SK-MEL-5 (cell line): ENCODE measurements around the gene ADAMTSL5. TPM values are rescaled to one million over a fixed set of nuclear protein-coding genes. Genes with fewer than 3 reads are reported as not detected.
"Not testable (repeated sequence)": the region's sequence is repeated elsewhere in the genome, so short reads cannot be mapped to it uniquely, and the experiment has no call there.

Experiments used
- DNase-seq: peaks from one replicate; pipeline ENCODE4 v3.0.0-alpha.2; 2016; ENCODE audit warnings: low read depth, low spot score
- in situ Hi-C: cut with HindIII; loops from 2 replicates; pipeline ENCODE4 v1.10.0; 2016; ENCODE audit warnings: low sequenced_read_pairs, high pct_unique_total_duplicates, low pct_unique_long_range_greater_than_20kb
- total RNA-seq: library from RNA; depleted of rRNA; stranded (reverse); fragments of >200 nt; shearing (Covaris generic); gene quantifications from 2 replicates; pipeline ENCODE4 v1.2.3, GENCODE V29; 2014

The ADAMTSL5 gene
- total RNA-seq, 1 experiment from 2014 or later, result 2.8 TPM

DNA sequence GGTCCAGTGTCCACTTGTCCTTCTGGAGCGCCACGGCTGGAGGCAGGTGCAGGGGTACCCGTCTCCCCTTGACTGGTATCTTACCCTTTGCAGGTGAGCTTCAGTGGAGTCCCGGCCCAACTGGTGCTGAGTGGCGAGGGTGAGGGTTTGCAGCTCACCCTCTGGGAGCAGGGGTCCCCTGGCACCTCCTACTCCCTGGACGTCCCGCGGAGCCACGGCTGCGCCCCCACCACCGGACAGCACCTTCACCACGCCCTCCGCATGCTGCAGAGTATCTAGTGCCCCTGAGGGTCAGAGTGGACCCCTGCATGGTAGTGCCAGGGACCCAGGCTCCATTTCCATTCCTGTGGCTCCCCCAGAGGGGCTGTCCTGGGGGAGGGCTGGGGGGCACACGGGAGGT, 22.2 kb upstream of the ADAMTSL5 start:
- no peak for DNase-seq
- in situ Hi-C loops, result no loop called here

DNA sequence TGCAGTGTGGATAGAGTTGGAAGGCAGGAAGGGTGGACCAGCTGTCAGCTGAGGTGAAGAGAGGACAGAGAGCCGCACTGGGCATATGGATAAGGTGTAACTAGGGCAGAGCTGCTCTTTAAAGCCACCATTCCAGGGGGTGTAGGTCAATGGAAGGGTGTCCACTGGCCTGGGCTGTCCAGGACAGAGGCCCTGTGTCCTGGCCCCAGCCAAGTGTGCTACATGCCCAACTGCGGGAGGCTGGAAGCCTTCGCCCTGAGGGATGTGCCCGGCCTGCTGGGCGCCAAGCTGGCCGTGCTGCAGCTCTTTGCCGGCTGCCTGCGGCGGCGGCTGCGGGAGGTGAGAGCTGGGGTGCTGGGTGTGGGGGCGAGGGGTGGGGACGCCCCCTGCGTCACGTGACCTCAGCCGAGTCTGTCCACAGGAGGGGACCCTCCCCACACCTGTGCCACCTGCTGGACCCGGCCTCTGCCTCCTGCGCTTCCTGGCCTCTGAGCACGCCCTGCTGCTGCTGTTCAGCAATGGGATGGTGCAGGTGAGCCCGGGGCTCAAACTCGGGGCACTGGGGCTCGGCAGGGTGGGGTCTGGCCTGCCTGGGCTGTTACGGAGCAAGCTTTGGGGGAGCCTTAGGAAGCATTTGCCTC, 20.8 kb upstream of the ADAMTSL5 start:
- in situ Hi-C loops, result no loop called here
- DNase-seq, result no peak

DNA sequence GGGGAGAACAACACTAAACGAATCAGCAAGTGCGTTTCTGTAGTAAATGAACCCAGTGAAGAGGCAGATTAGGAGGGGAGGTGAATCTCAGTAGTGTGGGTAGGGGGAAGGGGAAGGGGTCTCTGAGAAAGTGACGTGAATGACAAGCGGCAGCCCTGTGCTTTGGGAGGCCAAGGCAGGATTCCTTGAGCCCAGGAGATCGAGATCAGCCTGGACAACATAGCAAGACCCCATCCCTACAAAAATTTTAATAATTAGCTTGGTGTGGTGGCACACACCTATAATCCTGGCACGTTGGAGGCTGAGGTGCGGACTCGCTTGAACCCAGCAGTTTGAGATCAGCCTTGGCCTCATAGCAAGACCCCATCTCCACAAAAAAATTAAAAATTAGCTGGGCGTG, 19.2 kb upstream of the ADAMTSL5 start:
- in situ Hi-C loops, result no loop called here
- DNase-seq, result no peak

DNA sequence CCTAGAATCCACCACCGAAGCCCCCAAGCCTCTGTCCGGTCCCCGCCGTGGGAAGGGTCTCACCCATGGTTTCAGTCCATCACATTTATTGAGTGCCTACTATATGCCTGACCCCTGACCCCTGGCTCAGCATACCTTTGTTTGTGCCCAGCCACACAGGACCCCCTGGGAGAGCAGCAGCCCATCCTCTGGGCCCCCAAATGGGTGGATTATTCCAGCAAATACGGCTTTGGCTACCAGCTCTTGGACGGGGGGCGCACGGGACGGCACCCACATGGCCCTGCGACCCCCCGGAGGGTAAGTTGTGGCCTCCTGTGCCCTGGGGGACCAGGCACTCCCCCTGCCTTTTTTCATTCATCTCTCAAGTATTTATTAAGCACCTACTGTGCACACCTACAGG, 18.8 kb upstream of the ADAMTSL5 start:
- no peak for DNase-seq
- in situ Hi-C loops, result no loop called here

DNA sequence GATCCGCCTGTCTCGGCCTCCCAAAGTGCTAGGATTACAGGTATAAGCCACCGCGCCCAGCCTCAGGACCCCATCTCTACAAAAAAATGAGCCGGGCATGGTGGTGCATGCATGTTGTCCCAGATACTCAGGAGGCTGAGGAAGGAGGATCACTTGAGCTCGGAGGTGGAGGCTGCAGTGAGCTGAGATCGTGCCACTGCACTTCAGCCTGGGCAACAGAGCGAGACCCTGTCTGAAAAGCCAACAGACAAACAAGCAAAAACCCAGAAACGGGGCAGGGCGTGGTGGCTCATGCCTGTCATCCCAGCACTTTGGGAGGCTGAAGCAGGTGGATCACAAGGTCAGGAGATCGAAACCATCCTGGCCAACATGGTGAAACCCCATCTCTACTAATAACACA, 18.0 kb upstream of the ADAMTSL5 start:
- in situ Hi-C loops, DNase-seq: not testable (repeated sequence)

DNA sequence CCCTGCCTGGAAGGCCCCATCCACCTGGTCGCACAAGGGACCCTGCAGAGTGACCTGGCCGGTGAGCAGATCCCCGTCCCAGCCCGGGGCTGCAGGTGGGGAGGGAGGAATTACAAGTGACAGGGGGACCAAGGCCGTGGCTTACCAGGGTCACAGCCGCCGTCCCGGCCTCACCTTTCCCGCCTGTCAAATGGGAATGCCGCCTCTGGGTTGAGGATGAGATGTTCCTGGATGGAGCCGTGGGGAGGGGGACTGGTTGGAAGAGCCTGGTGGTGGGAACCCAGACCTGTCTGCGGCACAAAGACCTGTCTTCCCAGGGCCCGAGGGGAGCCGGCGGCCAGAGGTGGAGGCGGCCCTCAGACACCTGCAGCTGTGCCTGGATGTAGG, 16.6 kb upstream of the ADAMTSL5 start:
- DNase-seq, result no peak
- in situ Hi-C loops, result no loop called here

DNA sequence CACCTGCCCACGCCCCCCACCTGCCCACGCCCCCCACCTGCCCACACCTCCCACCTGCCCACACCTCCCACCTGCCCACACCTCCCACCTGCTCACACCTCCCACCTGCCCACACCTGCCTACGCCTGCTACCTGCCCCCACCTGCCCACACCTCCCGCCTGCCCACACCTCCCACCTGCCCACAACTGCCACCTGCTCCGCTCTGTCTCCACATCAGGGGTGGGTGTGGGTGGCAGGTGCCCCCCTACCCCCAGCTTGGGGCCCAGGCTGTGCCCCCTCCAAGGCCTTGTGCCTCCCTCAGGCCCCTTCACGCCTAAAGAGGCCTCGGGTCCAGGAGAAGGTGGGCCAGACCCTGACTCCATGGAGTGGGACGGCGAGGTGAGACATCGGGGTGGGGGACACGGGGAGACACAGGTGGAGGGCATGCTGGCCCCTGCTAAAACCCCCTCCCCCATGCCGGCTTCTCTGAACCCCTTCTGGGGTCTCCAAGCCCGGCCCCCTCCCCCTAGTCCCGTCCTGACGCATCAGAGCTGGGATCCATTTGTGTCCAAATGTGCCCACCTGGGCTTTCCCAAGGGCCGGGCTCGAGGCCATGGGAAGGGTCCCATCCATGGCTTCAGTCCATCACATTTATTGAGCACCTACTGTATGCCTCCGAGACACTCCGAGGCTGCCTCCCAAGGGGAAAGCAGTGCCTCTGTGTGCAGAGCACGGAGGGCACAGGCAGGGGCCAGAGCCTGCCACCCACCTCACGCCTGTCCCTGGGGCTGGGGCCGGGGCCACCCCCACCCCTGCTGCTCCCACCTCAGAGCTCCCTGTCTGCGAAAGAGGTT, 16.0 kb upstream of the ADAMTSL5 start:
- in situ Hi-C loops, result no loop called here
- DNase-seq, result no peak

DNA sequence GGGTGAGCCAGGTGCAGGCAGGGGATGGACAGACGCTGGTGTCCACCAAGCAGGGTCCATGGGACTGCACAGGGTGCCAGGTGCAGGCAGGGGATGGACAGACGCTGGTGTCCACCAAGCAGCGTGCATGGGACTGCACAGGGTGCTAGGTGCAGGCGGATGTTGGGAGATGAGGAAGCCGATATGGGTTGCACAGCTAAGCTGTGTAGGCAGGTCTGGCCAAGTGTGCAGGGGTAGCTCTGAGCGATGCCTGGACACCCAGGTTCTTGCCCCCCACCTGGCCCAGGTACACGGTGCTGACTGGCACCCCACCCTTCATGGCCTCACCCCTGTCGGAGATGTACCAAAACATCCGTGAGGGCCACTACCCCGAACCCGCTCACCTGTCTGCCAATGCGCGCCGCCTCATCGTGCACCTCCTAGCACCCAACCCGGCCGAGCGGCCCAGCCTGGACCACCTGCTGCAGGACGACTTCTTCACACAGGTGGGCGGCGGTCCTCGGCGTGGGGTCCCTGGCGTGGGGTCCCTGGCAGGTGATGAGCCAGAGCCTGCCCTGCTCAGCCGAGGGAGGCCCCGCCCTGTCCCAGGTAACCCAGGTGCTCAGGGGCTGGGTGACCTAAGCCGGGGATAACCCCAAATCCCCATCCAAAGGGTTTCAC, 15.0 kb upstream of the ADAMTSL5 start:
- in situ Hi-C loops, result no loop called here
- DNase-seq, result no peak

DNA sequence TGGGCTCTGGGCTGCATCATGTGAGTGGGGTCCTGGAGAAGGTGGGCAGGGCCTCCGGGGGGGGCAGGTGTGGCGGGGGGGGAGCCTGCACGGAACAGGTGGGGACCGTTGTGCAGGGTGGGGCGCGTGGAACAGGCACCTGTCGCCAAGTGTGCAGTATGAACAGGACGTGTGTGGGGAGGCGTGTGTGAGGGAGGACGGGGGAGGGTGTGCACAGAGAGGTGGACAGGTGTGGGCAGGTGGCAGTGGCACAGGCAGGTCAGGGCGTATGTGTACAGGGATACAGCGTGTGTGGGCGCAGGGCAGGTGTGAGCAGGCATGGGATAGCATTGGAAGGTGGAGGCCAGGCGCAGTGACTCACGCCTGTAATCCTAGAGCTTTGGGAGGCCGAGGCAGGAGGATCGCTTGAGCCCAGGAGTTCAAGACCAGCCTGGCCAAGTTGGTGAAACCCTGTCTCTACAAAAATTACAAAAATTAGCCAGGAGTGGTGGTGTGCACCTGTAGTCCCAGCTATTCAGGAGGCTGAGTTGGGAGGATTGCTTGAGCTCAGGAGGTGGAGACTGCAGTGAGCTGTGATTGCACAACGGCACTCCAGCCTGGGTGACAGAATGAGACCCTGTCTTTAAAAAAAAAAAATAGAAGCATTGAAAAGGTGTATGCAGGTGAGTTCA, 14.3 kb upstream of the ADAMTSL5 start:
- in situ Hi-C loops, result no loop called here
- no peak for DNase-seq

DNA sequence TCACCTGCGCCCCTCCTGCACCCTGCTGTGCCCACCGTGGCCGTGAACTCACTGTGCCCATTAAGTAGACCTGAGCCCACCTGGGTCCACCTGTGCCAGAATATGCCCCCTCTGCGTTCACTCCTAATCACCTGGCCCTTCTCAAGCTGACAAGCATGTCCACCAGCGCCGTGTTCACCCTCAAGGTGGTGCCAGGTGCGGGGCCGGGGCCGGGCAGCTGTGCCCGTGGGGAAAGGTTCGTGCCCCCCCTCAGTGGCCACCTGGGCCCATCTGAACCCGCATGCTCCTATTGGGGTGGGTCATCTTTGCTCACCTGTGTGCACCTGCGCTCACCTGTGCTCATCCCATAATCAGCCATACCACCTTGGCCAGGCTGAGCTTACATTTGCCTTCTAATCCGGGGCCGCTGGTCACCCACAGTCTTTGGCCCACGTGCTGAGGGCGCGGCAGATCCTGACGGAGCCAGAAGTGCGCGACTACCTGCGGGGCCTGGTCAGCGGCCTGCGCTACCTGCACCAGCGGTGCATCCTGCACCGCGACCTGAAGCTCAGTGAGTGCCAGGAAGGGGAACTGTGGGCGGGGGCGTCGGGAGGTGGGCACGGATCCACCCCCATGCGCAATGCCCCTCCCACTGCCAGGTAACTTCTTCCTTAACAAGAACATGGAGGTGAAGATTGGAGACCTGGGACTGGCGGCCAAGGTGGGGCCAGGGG, 13.4 kb upstream of the ADAMTSL5 start:
- in situ Hi-C loops, result no loop called here

DNA sequence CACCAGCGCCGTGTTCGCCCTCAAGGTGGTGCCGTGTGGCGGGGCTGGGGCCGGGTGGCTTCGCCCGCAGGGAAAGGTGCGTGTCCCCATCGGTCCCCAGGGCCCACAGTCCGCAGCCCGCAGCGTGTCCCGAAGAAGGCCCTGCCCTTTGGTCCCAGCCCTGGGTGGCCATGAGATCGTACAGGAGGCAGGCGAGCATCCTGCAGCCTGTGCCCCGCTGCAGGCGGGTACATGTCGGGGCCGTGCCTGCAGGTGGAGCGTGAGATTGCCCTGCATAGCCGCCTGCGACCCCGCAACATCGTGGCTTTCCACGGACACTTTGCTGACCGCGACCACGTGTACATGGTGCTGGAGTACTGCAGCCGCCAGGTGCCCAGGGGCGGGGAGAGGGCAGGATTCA, 12.5 kb upstream of the ADAMTSL5 start:
- DNase-seq, result no peak
- in situ Hi-C loops, result no loop called here

More for the DNA sequence above, 13.4 kb upstream of the ADAMTSL5 start:
- no peak for DNase-seq

DNA sequence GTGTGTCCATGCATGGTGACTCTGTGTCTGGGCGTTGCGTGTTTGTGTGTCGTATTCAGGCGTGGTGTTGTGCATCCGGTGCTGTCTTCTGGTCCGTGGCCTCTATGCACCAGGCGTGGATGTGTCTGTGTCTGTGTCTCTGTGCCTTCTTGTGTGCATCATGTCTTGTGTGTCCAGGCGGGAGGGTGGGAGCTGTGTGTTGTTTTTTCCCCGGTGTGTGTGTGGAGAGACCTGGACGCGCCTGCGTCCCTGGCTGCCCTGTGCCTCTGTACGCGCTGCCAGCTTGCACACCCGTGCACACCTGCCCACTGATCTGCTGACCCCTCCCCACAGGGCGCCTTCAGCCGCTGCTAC, 12.1 kb upstream of the ADAMTSL5 start:
- in situ Hi-C loops, result no loop called here
- DNase-seq, result no peak

DNA sequence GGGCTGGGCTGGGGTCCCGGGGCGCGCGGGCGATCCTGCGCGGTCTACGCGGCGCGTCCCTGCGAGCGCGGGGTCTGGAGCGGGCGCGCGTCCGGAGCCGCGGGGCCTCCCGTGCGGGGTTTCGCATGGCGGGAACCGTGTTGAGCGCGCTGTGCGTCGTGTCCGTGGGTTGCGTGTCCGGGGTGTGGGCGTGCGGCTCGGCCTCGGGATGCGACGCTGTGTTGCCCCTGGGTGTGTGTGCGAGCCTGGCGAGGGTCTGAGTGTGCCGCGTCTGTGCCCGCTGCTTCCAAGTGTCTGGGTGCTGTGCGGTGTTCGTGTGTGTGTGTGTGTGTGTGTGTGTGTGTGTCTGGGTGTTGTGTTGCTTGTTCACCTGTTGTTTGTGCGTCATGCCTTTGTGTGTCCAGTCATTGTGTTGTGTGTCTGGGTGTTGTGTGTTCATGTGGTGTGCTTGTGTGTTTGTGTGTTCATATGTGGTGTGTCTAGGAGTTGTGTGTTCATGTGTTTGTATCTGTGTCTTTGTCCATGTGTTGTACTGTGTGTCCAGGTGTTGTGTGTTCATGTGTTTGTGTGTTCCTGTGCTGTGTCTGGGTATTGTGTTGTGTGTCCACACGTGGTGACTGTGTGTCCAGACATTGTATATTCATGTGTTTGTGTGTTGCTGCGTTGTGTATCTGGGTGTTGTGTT, 11.6 kb upstream of the ADAMTSL5 start:
- no peak for DNase-seq
- in situ Hi-C loops, result no loop called here

DNA sequence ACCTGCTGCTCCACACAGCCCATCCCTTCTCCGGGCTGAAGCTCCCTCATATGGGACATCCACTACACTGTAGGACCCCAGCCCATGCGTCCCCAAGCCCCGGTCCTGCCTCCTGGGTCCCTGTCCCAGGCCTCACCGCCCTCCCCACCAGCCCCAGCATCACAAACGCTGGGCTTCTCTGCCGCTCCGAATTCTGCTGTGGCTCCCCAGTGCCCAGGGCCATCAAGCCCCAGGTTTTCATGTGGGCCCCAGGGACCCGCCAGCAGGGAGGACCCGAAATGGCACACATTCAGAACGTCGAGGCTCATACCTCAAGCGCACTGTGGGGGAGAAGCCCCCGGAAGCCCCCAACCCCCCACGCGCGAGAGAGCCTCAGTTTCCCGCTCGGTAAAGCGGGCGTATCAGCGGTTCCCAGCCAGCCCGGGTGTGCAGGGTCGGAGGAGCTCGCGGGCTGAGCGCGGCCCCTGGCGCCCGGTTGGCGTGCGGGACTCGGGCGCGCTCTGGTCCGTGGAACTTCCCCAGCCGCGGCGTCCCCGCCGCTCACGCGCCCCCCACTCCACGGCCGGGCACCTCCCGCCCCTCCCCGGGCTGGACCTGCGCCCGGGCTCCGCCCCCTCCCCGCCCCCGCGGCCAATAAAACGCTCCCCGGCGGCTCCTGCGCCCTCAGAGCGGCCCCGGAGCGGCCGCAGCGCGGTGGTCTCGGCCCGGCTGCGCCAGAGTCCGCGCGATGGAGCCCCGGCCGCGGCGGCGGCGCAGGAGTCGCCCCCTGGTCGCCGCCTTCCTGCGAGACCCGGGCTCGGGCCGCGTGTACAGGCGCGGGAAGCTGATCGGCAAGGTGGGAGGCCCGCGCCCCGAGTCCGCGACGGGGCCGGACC, 10.8 kb upstream of the ADAMTSL5 start, which contains the start of gene PLK5:
Gene PLK5, plus strand, starts transcription at position 666 of the 875 bp plus-strand sequence. CDS start 2,920 bp downstream, outside the sequence.
- in situ Hi-C loops, result no loop called here
- DNase-seq, result no peak

DNA sequence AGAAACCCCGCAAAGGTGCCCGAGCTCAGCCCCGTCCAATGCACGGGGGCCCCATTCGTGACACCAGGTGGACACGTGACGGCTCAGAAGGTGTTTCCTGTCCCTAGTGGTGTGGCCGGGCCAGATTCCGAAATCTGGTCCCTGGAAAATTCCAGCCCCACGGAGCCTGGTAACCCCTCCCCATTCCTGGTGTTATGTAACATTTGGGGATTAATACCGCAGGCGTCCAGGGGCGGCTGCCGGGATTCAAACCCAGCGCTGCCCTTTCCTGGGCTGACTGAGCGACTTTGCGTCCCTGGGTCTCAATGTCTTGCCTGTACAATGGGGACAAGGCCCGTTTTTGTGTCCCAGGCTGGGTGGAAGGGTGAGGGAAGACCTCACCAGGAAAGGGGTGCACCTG, 10.0 kb upstream of the ADAMTSL5 start:
- DNase-seq, result no peak
- in situ Hi-C loops, result no loop called here

DNA sequence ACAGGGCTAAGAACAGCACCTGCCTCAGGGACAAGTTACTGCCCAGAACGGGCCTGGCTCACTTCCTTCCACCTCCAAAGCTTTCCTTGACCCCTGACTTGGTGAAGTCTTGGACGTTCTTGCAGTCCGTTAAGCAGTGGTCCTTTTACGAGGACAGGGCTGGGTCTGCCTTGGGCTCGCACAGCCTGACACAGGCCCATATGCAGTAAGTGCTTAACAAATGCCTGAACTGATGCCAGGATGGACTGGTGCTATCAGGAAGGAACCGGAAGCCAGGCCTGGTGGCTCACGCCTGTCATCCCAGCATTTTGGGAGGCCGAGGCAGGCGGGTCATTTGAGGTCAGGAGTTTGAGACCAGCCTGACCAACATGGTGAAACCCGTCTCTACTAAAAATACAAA, 9.2 kb upstream of the ADAMTSL5 start:
- in situ Hi-C loops, result no loop called here
- no peak for DNase-seq
